CD4-positive, alpha-beta T cell treated with Interleukin-6 for 4 hours (primary cell): ENCODE data around the gene CXCL5.

Experiments
- DNase-seq: peaks from one replicate; pipeline ENCODE4 v3.0.0-alpha.2; 2020; ENCODE audit warnings: mixed read lengths

Gene CXCL5

GRCh38 chr4:73998040-73999011 lies at the start of gene CXCL5:
TSS of gene CXCL5 (minus strand) at chr4:73998677. CDS start at chr4:73998581, 96 bp downstream.
- DNase-seq, result no peak

GRCh38 chr4:74047152-74047551 lies 48.7 kb upstream of the CXCL5 start:
- no peak for DNase-seq

DNA sequence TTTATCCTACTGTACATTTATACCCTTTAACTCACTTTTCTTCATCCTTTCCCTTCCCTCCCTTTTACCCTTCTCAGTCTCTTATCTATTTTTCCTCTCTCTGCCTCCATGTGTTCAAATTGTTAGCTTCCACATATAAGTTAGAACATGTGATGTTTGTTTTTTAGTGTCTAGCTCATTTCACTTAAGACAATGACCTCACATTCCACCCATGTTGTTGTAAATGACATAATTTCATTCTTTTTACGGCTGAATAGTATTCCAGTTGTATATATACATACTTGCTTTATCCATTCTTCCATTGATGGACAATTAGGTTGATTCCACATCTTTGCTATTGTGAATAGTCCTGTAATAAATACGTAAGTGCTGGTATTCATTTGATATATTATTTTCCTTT lies 47.3 kb upstream of the CXCL5 start:
- no peak for DNase-seq

- no peak for DNase-seq
These were observed 46.8 kb upstream of the CXCL5 start for GRCh38 chr4:74045247-74045646.

DNA sequence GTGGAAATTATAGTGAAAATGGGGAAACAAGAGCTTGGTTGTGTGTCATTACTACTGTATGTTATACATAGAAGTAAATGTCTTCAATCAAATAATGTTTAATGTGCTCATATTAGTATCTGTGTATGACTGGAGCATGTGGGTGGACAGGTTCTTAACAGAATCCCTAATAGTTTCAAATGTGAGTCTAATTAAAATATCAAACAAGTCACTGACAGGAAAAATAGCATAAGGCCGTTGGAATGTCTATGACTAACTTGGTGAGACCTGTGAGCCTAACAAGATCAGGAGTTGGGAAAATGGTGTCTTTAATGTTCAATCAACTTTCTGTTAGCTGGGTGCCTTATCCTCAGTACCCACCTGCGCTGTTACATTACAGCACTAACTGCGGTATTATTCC lies 46.2 kb upstream of the CXCL5 start:
- DNase-seq, result no peak

GRCh38 chr4:74042681-74043080 lies 44.2 kb upstream of the CXCL5 start:
- DNase-seq, result no peak

- no peak for DNase-seq
These were observed 42.9 kb upstream of the CXCL5 start for GRCh38 chr4:74041418-74041817.

- no peak for DNase-seq
These were observed 40.9 kb upstream of the CXCL5 start for GRCh38 chr4:74039315-74039763.

DNA sequence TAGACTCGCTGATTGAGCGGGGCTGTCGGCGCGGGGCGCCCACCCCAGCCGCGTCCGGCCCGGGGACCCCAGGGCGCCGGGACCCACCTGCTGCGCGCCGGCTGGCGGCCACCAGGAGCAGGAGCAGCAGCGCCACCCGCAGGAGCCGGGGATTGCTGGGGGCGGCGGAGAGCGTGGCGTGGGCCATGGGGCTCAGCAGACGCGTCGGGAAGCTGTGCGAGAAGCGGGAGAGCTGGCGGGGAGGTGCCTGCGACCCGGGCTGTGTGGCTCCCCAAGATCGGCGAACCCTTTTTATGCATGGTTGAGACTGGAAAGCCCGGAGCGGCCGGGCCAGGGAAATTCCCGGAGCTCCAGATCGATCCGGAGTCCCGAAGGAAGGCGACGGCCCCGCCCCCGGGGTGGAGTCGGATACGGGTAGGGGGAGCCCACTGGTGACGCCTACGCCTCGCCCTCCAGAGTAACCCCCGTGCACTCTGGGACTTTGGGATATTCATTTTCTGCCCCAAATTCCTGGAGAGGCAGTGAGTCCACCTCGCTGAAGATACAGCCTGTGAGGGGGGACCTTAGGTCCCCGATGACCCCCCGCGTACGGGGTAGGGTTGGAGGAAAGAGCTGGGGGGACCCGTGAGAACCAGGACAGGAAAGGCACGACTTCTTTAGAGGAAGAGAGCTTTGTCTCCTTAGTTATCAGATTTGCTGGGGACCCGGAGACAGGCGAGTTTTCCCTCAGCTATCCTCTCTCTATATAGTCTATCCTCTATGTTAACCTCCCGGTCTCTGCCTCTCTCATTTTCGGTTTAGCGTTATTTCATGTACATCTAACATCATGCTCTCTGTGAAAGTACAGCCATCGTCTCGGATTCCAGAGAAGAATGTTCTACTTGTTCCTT lies 40.2 kb upstream of the CXCL5 start, which contains the start of gene CXCL3:
Gene CXCL3 (minus strand): TSS at position 265 of the 890 bp plus-strand sequence. CDS start 78 bp downstream, at position 187.
- peak; percentile 7 for DNase-seq

GRCh38 chr4:74038086-74038424 lies 39.6 kb upstream of the CXCL5 start:
- no peak for DNase-seq

GRCh38 chr4:74037076-74037955 lies 38.8 kb upstream of the CXCL5 start:
- no peak for DNase-seq

DNA sequence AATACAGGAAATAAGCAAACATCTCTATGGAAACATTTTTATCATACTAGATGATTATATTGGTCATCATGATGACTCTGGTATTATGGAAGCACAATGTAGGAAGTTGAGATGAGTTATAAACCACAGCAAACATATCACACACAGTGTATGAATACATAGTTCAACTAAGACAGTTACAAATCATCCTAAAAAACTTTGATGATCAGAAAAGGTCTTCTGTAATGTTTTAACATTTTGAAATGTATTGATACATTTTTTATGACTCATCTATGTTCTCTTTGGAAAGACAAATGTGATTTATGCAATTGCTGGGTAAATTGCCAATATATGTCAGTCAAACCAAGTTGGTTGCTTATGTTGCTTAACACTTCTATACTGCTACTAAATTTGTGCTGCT lies 35.3 kb upstream of the CXCL5 start:
- no peak for DNase-seq

GRCh38 chr4:74032064-74032463 lies 33.6 kb upstream of the CXCL5 start:
- DNase-seq, result no peak

DNA sequence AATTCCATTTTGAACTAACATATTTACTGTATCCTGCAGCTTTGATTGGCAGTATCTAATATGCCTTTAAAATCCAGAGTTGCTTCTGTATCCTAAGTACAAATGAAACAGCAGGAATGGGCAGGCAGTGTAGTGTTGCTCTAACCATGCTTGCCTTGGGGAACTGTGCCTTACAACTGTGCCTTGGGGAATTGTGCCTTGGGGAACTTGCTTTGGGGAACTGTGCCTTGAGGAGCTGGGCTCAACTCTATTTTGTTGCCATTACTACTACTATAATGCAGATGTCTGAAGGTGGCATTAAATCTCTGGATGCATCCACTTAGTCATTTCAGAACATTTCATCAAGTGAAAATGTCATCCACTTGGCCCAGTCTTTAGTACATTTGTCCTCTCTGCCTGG lies 33.1 kb upstream of the CXCL5 start:
- no peak for DNase-seq

- no peak for DNase-seq
These were observed 31.8 kb upstream of the CXCL5 start for GRCh38 chr4:74030285-74030684.

GRCh38 chr4:74028504-74028903 lies 30.0 kb upstream of the CXCL5 start:
- DNase-seq, result no peak

GRCh38 chr4:74023709-74024108 lies 25.2 kb upstream of the CXCL5 start:
- no peak for DNase-seq

DNA sequence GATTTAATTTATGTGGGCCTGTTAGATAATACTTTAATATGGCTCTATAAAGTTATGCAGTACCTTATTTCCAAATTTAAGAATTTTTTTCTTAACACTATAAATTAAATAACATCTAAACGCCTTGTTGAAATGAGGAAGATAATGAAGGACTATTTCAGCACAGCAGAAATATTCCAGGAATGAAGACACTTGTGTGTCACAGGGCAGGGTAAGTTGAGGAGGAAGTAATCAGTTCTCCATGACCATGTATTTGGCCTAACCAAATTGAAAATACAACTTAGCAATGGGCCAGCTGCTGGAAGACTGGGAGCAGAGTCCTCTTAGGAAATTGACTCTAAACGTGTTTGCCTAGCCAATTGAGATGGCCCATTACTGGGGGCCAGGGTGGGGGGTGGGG lies 23.1 kb upstream of the CXCL5 start:
- no peak for DNase-seq

- no peak for DNase-seq
These were observed 20.3 kb upstream of the CXCL5 start for GRCh38 chr4:74018771-74019170.

DNA sequence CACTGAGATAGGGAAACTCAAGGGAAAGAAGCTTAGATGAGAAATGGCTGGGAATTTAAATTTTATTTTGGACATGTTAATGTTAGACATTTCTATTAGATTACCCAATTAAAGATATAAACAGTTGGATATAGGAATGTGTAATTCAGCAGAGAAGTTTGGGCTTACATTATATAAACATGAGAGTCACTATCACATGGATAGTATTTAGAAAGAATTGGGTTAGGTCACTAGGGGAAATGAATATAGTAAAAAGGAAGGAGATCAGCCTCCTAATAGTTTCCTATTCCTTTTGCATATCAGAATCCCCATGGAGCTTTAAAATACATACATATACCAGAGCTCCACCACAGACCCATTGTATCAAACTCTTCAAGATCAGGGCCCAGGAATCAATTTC lies 19.6 kb upstream of the CXCL5 start:
- no peak for DNase-seq

DNA sequence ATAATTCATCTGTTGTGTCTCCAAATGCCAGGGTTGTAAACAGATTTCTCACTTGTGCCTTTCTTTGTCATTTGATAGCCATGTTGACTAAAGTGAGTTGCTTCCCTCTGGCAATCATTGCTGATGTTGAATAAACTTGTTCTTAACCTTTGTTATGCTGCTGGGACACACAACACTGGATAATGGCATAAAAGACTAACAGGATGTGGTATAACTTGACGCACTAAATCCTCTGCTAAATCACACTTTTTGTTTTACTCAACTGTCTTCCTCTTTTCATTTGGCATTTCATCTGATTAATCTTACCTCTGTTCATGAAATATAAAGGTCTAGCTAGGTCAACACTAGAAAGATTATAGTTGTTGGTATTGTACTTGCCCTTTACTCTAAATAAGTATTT lies 17.6 kb upstream of the CXCL5 start:
- no peak for DNase-seq

- DNase-seq, result no peak
These were observed 16.8 kb upstream of the CXCL5 start for GRCh38 chr4:74015126-74015780.
